Gastrocnemius medialis (tissue), 4 donors: ENCODE data around the gene ARHGEF19. TPM values are rescaled to one million over a fixed set of nuclear protein-coding genes. Genes with fewer than 3 reads are reported as not detected.

Source experiments
- ATAC-seq, 2 donors: fragments of 150-250 bp; one replicate each; pipeline ENCODE4 v1.9.1; 2016
- DNase-seq, 2 donors: peaks; one replicate each; pipeline ENCODE4 v3.0.0-alpha.2; 2019
- H3K27ac ChIP-seq, 4 donors: fragments of 200-600 bp; sonication (generic); 1 replicate in 1 of 4; 2 replicates in 3 of 4; pipeline ENCODE4 v1.5.1; 2016 to 2018; ENCODE audit warnings: mild to moderate bottlenecking in 2 of 4, moderate library complexity in 1 of 4
- H3K27me3 ChIP-seq, 3 donors: fragments of 200-600 bp; sonication (generic) in 2 of 3; 1 replicate in 1 of 3; 2 replicates in 2 of 3; pipeline versions ENCODE4 v1.5.1 to v1.6.0; 2016 to 2019; ENCODE audit warnings: mild to moderate bottlenecking in 1 of 3, moderate library complexity in 1 of 3
- H3K36me3 ChIP-seq, 2 donors: fragments of 200-600 bp; sonication (generic) in 1 of 2; one replicate each; pipeline ENCODE4 v1.5.1; 2017 to 2018
- H3K4me1 ChIP-seq, 2 donors: fragments of 200-600 bp; sonication (generic) in 1 of 2; one replicate each; pipeline ENCODE4 v1.5.1; 2016 to 2017; ENCODE audit warnings: mild to moderate bottlenecking in 2 of 2
- H3K4me3 ChIP-seq, 4 donors: fragments of 200-600 bp; sonication (generic) in 3 of 4; 1 replicate in 1 of 4; 2 replicates in 3 of 4; pipeline ENCODE4 v1.5.1; 2016 to 2019; ENCODE audit warnings: mild to moderate bottlenecking in 2 of 4
- H3K9me3 ChIP-seq, 3 donors: fragments of 200-600 bp; sonication (generic) in 2 of 3; 1 replicate in 1 of 3; 2 replicates in 2 of 3; pipeline ENCODE4 v1.5.1; 2016 to 2019
- CTCF ChIP-seq, 5 experiments: fragments of 450-650 bp in 3 of 5; fragments of 200-600 bp in 2 of 5; sonication (generic) in 2 of 5; IDR thresholded peaks in 4 of 5; conservative IDR thresholded peaks in 1 of 5; 1 replicate in 4 of 5; 2 replicates in 1 of 5; pipeline ENCODE4 v1.5.1; 2016 to 2019; ENCODE audit warnings: antibody characterized with exemption in 5 of 5, mild to moderate bottlenecking in 3 of 5, moderate library complexity in 3 of 5
- POLR2A ChIP-seq, 2 donors: fragments of 450-650 bp; IDR thresholded peaks; one replicate each; pipeline ENCODE4 v1.6.1; 2017; ENCODE audit warnings: antibody characterized with exemption in 2 of 2, mild to moderate bottlenecking in 2 of 2, moderate library complexity in 2 of 2
- in situ Hi-C, 4 donors: fragments of 200-750 bp; cut with MboI; loops; one replicate each; pipeline versions ENCODE4 v1.15.0 to v1.8.0; 2017; ENCODE audit warnings: low sequenced_read_pairs in 4 of 4
- intact Hi-C: fragments of 100-400 bp; cut with DNase I; formaldehyde crosslinking; loops from one replicate; pipeline ENCODE4 v1.15.1; 2023; ENCODE audit warnings: low total_unique reads
- total RNA-seq, 4 donors: library from RNA; depleted of rRNA; stranded (reverse); fragments of >200 nt; gene quantifications; one replicate each; pipeline versions ENCODE4 v1.1.0 to v1.2.3, GENCODE V29; 2016

Gene ARHGEF19
- total RNA-seq, 4 donors from 2014 or later: 0.68 to 3.0 (median 2.3) TPM

GRCh38 chr1:16167331-16168143, 44.9 kb downstream of the ARHGEF19 start:
- H3K9me3 ChIP-seq: no peaks in the 10 kb centered on the region

GRCh38 chr1:16166117-16166516, 46.3 kb downstream of the ARHGEF19 start:
- peaks cover 0 to 3% of the 10 kb centered on the region in 2 donors for H3K4me1 ChIP-seq

More at GRCh38 chr1:16167331-16168143, 44.9 kb downstream of the ARHGEF19 start:
- no peak for TF ChIP-seq POLR2A (IDR thresholded peaks at IDR 0.05)
- TF ChIP-seq CTCF (IDR thresholded peaks at IDR 0.05 in 4 of 5, conservative IDR thresholded peaks at IDR 0.05 in 1 of 5): no peak
- no peaks in the 10 kb centered on the region for H3K36me3 ChIP-seq
- ATAC-seq (no peak), DNase-seq (no peak)
- H3K27me3 ChIP-seq: peaks cover 3 to 12% (median 8%) of the 10 kb centered on the region in 3 donors
- H3K4me1 ChIP-seq: peaks cover 0 to 3% of the 10 kb centered on the region in 2 donors
- intact Hi-C loops (no loop called here), in situ Hi-C loops (no loop called here)
- H3K27ac ChIP-seq: no peak overlapping the region
- peak overlapping the region; percentile 34 to 52 (median 38) for H3K4me3 ChIP-seq

GRCh38 chr1:16165548-16165947, 46.9 kb downstream of the ARHGEF19 start:
- intact Hi-C loops: no loop called here
- ATAC-seq (no peak), DNase-seq (no peak)
- no peak overlapping the region for H3K4me3 ChIP-seq
- H3K9me3 ChIP-seq: no peaks in the 10 kb centered on the region
- H3K4me1 ChIP-seq: peaks cover 0 to 3% of the 10 kb centered on the region in 2 donors
- in situ Hi-C loops: no loop called here
- H3K27me3 ChIP-seq: peaks cover 3 to 12% (median 8%) of the 10 kb centered on the region in 3 donors
- no peak overlapping the region for H3K27ac ChIP-seq
- no peak for TF ChIP-seq CTCF (IDR thresholded peaks at IDR 0.05 in 4 of 5, conservative IDR thresholded peaks at IDR 0.05 in 1 of 5)
- TF ChIP-seq POLR2A (IDR thresholded peaks at IDR 0.05): no peak
- H3K36me3 ChIP-seq: no peaks in the 10 kb centered on the region

More at GRCh38 chr1:16166117-16166516, 46.3 kb downstream of the ARHGEF19 start:
- intact Hi-C loops (no loop called here), in situ Hi-C loops (no loop called here)
- Histone ChIP-seq H3K27ac (no peak overlapping the region), H3K9me3 (no peaks in the 10 kb centered on the region), H3K27me3 (peaks cover 3 to 12% (median 8%) of the 10 kb centered on the region in 3 donors), H3K36me3 (no peaks in the 10 kb centered on the region), H3K4me3 (no peak overlapping the region)
- no peak for TF ChIP-seq CTCF (IDR thresholded peaks at IDR 0.05 in 4 of 5, conservative IDR thresholded peaks at IDR 0.05 in 1 of 5)
- no peak for TF ChIP-seq POLR2A (IDR thresholded peaks at IDR 0.05)
- ATAC-seq (no peak), DNase-seq (no peak)

- DNase-seq (no peak), ATAC-seq (no peak)
- Histone ChIP-seq H3K9me3 (no peaks in the 10 kb centered on the region), H3K36me3 (no peaks in the 10 kb centered on the region), H3K4me1 (peaks cover 0 to 3% of the 10 kb centered on the region in 2 donors), H3K4me3 (no peak overlapping the region), H3K27ac (no peak overlapping the region), H3K27me3 (peaks cover 3 to 12% (median 8%) of the 10 kb centered on the region in 3 donors)
- intact Hi-C loops (no loop called here), in situ Hi-C loops (no loop called here)
- TF ChIP-seq CTCF (IDR thresholded peaks at IDR 0.05 in 4 of 5, conservative IDR thresholded peaks at IDR 0.05 in 1 of 5): no peak
- no peak for TF ChIP-seq POLR2A (IDR thresholded peaks at IDR 0.05)
Measured at GRCh38 chr1:16165073-16165364, 47.4 kb downstream of the ARHGEF19 start.
